ENCODE measurements around the gene GJA1. TPM values are rescaled to one million over a fixed set of nuclear protein-coding genes. Genes with fewer than 3 reads are reported as not detected.

The GJA1 gene
- total RNA-seq, 2 experiments from 2014 or later = 0.09 TPM; not detected in 1

- Mint-ChIP-seq H3K4me3 (no peak overlapping the region), H3K9me3 (no peaks in the 10 kb centered on the region), H3K36me3 (ENCODE audit: low read depth) (no peaks in the 10 kb centered on the region), H3K4me1 (ENCODE audit: low read depth) (no peaks in the 10 kb centered on the region), H3K27me3 (peaks cover 7% of the 10 kb centered on the region), H3K27ac (no peak overlapping the region)
- ChIA-PET POLR2A (no interaction called here), CTCF (no interaction called here)
- ATAC-seq (no peak), DNase-seq (no peak)
- no peak for TF ChIP-seq CTCF (IDR thresholded peaks at IDR 0.05)
- intact Hi-C loops (cut with micrococcal nuclease) = no loop called here
Observed at GRCh38 chr6:121449331-121449730, 13.9 kb downstream of the GJA1 start.

- CTCF ChIA-PET = no interaction called here
- Mint-ChIP-seq H3K9me3 (no peaks in the 10 kb centered on the region), H3K4me1 (ENCODE audit: low read depth) (no peaks in the 10 kb centered on the region), H3K36me3 (ENCODE audit: low read depth) (no peaks in the 10 kb centered on the region), H3K4me3 (no peak overlapping the region), H3K27me3 (peaks cover 7% of the 10 kb centered on the region), H3K27ac (no peak overlapping the region)
- POLR2A ChIA-PET = no interaction called here
- ATAC-seq (no peak), DNase-seq (no peak)
- TF ChIP-seq CTCF (IDR thresholded peaks at IDR 0.05) = no peak
- intact Hi-C loops (cut with micrococcal nuclease) = no loop called here
Observed at GRCh38 chr6:121450242-121450641, 14.8 kb downstream of the GJA1 start.

GRCh38 chr6:121451250-121451649 lies 15.8 kb downstream of the GJA1 start:
- no peak for TF ChIP-seq CTCF (IDR thresholded peaks at IDR 0.05)
- DNase-seq (no peak), ATAC-seq (no peak)
- Mint-ChIP-seq H3K27ac (no peak overlapping the region), H3K27me3 (peaks cover 8% of the 10 kb centered on the region), H3K4me1 (ENCODE audit: low read depth) (no peaks in the 10 kb centered on the region), H3K9me3 (no peaks in the 10 kb centered on the region), H3K36me3 (ENCODE audit: low read depth) (no peaks in the 10 kb centered on the region), H3K4me3 (no peak overlapping the region)
- POLR2A ChIA-PET = no interaction called here
- intact Hi-C loops (cut with micrococcal nuclease) = no loop called here
- CTCF ChIA-PET = interaction anchor here (0.9 kb wide), 1 partner anchor 8 kb away, joined by 3 read pairs; no protein-coding TSS in a partner anchor

GRCh38 chr6:121453191-121453590 lies 17.7 kb downstream of the GJA1 start:
- no peaks in the 10 kb centered on the region for H3K4me1 Mint-ChIP-seq (ENCODE audit: low read depth)
- intact Hi-C loops (cut with micrococcal nuclease) = no loop called here
- no peak for DNase-seq
- no peaks in the 10 kb centered on the region for H3K36me3 Mint-ChIP-seq (ENCODE audit: low read depth)
- H3K4me3 Mint-ChIP-seq = no peak overlapping the region
- no peak overlapping the region for H3K27ac Mint-ChIP-seq
- POLR2A ChIA-PET = no interaction called here
- no peaks in the 10 kb centered on the region for H3K9me3 Mint-ChIP-seq
- no peak for TF ChIP-seq CTCF (IDR thresholded peaks at IDR 0.05)
- H3K27me3 Mint-ChIP-seq = peaks cover 3% of the 10 kb centered on the region
- CTCF ChIA-PET = no interaction called here
- ATAC-seq = no peak

- Mint-ChIP-seq H3K4me1 (ENCODE audit: low read depth) (no peaks in the 10 kb centered on the region), H3K27me3 (peaks cover 2% of the 10 kb centered on the region), H3K36me3 (ENCODE audit: low read depth) (no peaks in the 10 kb centered on the region), H3K9me3 (no peaks in the 10 kb centered on the region), H3K27ac (no peak overlapping the region), H3K4me3 (no peak overlapping the region)
- CTCF ChIA-PET = no interaction called here
- intact Hi-C loops (cut with micrococcal nuclease) = no loop called here
- DNase-seq (no peak), ATAC-seq (no peak)
- no peak for TF ChIP-seq CTCF (IDR thresholded peaks at IDR 0.05)
- POLR2A ChIA-PET = no interaction called here
Observed at GRCh38 chr6:121460170-121460569, 24.7 kb downstream of the GJA1 start.
